Mesenteric fat pad (tissue), 1 donor: ENCODE measurements around the gene ZNF316. TPM values are rescaled to one million over a fixed set of nuclear protein-coding genes. Genes with fewer than 3 reads are reported as not detected.
"Not testable (repeated sequence)": the region's sequence is repeated elsewhere in the genome, so short reads cannot be mapped to it uniquely, and the experiment has no call there.

Source experiments
- DNase-seq: peaks from one replicate; pipeline ENCODE4 v3.0.0-alpha.2; 2020; ENCODE audit warnings: low spot score
- total RNA-seq: library from RNA; stranded (reverse); fragmentation: NEBNext Ultra II Directional; extraction: Animal tissue kit (Norgen Biotek cat#: 25700); gene quantifications from one replicate; pipeline ENCODE4 v1.2.1, GENCODE V29; 2021
- donor health status: DM: yes; HTN: yes; CAD: no.

The ZNF316 gene
- total RNA-seq, 1 donor from 2014 or later: 27.7 TPM

DNA sequence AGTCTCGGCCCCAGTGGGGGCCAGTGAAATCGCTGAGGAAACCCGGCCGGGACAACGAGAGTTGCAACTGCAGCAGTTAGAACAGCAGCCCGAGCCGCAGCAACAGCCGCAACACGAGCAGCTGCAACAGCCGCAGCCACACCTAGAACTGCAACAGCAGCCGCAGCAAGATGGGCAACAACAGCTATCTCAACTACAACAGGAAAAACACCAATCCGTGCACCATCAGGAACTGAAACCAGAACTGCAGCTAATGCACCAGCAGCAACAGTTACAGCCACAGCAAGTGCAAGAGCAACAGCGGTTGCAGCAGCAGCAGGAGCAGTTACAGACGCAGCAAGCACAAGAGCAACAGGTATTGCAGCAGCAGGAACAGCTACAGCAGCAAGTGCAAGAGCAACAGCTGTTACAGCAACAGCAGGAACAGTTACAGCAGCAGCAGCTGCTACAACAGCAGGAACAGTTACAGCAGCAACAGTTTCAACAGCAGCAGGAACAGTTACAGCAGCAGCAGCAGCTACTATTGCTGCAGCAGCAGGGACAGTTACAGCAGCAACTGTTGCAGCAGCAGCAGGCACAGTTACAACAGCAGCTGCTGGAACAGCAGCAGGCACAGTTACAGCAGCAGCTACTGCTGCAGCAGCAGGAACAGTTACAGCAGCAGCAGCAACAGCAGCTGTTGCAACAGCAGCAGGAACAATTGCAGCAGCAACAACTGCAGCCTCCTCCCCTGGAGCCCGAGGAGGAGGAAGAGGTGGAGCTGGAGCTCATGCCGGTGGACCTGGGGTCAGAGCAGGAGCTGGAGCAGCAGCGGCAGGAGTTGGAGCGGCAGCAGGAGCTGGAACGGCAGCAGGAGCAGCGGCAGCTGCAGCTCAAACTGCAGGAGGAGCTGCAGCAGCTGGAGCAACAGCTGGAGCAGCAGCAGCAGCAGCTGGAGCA is 15.7 kb upstream of the ZNF316 start:
- DNase-seq: no peak

DNA sequence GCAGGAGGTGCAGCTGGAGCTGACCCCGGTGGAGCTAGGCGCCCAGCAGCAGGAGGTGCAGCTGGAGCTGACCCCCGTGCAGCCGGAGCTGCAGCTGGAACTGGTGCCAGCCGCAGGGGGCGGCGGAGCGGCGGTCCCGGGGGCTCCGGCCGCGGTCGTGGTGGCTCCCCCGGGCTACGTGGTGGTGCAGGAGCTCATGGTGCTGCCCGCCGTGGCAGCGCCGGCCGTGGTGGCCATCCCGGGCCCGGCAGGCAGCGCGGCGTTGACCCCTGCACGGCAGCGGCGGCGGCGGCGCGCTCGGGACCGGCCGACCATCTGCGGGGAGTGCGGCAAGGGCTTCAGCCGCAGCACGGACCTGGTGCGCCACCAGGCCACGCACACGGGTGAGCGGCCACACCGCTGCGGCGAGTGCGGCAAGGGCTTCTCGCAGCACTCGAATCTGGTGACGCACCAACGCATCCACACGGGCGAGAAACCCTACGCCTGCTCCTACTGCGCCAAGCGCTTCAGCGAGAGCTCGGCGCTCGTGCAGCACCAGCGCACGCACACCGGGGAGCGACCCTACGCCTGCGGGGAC is 14.9 kb upstream of the ZNF316 start:
- DNase-seq: no peak

DNA sequence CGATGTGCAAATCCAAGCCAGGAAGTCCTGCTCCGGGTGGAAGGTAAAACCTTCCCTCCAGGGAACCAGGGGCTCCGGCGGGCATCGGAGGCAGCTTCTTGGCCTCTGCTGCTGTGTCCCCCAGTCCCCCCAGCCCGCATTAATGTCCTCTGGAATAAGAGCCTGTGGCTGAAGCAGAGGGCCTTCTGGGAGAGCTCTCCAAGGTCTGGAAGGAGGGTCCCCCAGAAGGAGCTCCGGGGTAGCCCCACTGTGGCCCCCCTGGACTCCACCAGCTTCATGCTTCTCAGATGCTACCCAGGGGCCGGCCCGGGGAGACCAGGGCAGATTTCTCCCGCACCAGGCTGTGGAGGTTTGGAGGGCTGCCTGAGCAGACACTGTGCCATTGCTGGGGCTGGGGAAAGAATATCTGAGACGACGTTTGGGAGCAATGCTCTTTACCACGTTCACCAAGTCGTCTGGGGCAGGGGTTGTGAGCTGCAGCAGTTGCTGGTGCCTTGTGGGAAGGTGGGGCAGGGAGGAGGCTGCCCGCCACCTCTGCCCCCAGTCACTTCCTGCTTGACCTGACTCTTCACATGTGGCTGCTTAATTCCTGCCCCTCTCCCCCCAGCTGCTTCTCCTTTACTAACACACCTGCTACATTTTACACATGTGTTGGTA is 13.4 kb upstream of the ZNF316 start:
- no peak for DNase-seq

GRCh38 chr7:6624246-6624611 is 12.9 kb upstream of the ZNF316 start:
- no peak for DNase-seq

DNA sequence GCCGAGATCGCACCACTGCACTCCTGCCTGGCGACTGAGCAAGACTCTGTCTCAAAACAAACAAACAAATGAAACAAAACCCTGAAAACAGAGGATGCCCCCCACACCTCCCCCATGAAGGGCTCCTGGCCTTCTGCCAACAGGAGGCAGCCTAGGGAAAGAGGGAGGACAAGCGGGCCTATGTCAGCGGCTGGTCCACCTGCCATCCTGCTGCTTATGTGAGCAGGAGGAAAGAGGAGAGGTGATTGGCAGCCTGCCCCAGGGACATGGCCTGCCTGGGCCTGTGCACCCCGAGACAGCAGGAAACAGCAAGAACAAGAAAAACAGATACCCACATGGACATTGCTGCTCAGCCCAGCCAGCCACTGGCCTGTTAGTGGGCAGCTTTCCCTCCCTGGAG is 9.1 kb upstream of the ZNF316 start:
- DNase-seq: no peak

GRCh38 chr7:6630007-6630849 is 6.9 kb upstream of the ZNF316 start:
- no peak for DNase-seq

DNA sequence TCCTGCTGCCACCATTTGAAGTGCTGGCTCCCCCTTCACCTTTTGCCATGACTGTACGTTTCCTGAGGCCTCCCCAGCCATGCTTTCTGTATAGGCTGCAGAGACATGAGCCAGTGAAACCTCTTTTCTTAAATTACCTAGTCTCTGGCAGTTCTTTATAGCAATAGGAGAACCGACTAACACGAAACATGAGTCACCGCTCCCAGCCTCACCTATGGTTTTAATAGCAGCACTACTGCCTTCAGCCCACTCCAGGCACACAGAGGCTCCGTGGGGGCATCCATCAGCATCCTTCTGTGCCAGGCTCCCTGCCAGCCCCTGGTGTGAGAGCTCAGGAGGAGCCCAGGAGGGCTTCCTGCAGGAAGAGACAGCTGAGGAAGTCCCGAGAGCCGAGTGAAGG is 5.5 kb upstream of the ZNF316 start:
- no peak for DNase-seq

- DNase-seq: no peak
These were observed 3.1 kb upstream of the ZNF316 start for GRCh38 chr7:6634021-6634420.

GRCh38 chr7:6634971-6635370 is 2.1 kb upstream of the ZNF316 start:
- DNase-seq: not testable (repeated sequence)

- DNase-seq: no peak
These were observed 569 bp downstream of the ZNF316 start for GRCh38 chr7:6637544-6638229.

- no peak for DNase-seq
These were observed 1.9 kb downstream of the ZNF316 start for GRCh38 chr7:6639032-6639431.

DNA sequence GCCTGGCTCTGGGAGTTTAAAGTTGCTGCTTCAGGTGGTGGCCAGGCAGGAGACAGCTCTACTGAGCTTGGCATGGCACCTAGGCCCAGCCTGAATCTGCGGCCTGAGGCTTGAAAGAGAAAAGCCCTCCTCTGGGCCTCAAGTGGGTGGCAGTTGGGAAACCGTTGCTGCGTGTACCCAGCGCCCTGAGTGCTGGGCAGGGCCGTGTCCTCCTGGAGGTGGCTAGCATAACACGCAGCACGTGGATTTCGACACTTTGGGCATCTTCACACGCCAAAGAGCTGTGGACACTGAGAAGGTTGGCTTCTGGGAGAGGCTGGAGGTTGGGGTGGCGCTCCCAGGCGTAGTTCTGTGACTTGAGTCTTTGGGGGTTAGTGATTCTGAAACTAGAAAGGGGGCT is 2.5 kb downstream of the ZNF316 start:
- no peak for DNase-seq

- no peak for DNase-seq
These were observed 3.2 kb downstream of the ZNF316 start for GRCh38 chr7:6640246-6640721.

GRCh38 chr7:6641305-6642035 is 4.4 kb downstream of the ZNF316 start:
- no peak for DNase-seq

DNA sequence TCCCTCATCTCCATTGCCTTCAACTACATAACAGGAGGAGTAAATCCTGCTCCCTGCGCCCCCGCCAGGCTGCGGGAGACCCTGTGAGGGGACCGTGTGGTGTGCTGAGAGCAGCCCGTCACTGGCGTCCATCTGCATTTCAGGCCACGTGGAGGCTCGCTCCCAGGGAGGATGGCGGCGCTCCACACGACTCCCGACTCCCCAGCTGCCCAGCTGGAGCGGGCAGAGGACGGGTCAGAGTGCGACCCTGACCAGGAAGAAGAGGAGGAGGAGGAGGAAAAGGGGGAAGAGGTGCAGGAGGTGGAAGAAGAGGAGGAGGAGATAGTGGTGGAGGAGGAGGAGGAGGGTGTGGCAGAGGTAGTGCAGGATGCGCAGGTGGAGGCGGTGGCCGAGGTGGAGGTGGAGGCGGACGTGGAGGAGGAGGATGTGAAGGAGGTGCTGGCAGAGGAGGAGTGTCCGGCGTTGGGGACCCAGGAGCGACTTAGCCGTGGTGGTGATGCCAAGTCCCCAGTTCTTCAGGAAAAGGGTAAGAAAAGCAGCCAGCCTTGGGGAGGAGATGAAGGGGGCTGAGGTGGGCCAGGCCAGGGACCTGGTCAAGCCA is 5.2 kb downstream of the ZNF316 start:
- no peak for DNase-seq

GRCh38 chr7:6642861-6643640 is 5.9 kb downstream of the ZNF316 start:
- no peak for DNase-seq

- DNase-seq: no peak
These were observed 7.0 kb downstream of the ZNF316 start for GRCh38 chr7:6643915-6644625.

DNA sequence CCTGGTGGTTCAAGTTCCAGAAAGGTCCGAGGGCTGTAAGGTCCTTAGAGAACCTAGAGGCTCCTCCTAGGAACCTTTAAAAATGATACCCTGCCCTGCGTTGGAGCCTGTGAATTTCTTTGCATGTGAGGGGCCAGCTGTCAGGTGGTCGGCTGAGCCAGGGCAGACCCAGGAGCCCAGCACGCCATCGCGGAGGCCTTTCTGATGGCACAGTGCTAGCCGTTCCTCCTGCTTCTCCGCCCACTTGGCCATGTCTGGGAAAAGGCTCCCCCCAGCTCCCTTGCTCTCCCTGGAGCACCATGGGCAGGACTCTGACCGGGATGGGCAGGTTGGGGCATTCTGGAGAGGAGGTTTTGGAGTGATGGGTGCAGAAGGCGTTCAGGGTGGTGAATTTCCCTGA is 7.6 kb downstream of the ZNF316 start:
- no peak for DNase-seq
